K562 (cell line): ENCODE results near the gene SCN1A. TPM values are rescaled to one million over a fixed set of nuclear protein-coding genes. Genes with fewer than 3 reads are reported as not detected.

Experiments
- ATAC-seq: fragments of 200-7000 bp; cut with Tn5 transposase; 3 replicates; pipeline ENCODE4 v1.9.1; 2020; ENCODE audit warnings: moderate library complexity
- BruUV-seq: library from RNA; stranded (reverse); fragments of 400-500 nt; replicated peaks from 2 replicates; lab custom pipeline; 2021; lab: Mats Ljungman, UMichigan
- CTCF ChIA-PET: fragments of 300-600 bp; formaldehyde crosslinking; extraction: SDS; loops from one replicate; lab custom pipeline; 2021; ENCODE audit warnings: low intra/inter-chr PET ratio; lab: Yijun Ruan, JAX
- POLR2A ChIA-PET: fragments of 300-600, 350-650 bp; sonication (Branson Sonifier 250); formaldehyde crosslinking; extraction: SDS; loops from one replicate; lab custom pipeline; 2021; ENCODE audit warnings: antibody characterized with exemption, inconsistent platforms; lab: Yijun Ruan, JAX
- DNase-seq, 4 experiments: peaks; one replicate each; pipeline versions ENCODE4 v3.0.0 to v3.0.0-alpha.2; 2011 to 2018; ENCODE audit warnings: low spot score in 3 of 4, mixed read lengths in 3 of 4; ENCODE audit errors: extremely low read depth in 1 of 4
- FAIRE-seq: peaks from 2 replicates; lab custom pipeline; 2011; peaks lifted over from hg19 to GRCh38; lab: Jason Lieb, UNC
- H2AFZ ChIP-seq: 2 replicates; pipeline ENCODE4 v1.6.0; 2011; ENCODE audit warnings: low read depth, low read length, control low read depth, inconsistent platforms
- H3K27ac ChIP-seq: fragments of 200-600 bp; 3 replicates; pipeline ENCODE4 v1.8.0; 2011; ENCODE audit warnings: low read depth, mild to moderate bottlenecking, control low read depth, inconsistent platforms, low read length, moderate library complexity, mixed read lengths; ENCODE audit errors: extremely low read depth
- H3K27me3 ChIP-seq, 2 experiments: fragments of 300-600 bp in 1 of 2; 2 replicates in 1 of 2; 3 replicates in 1 of 2; pipeline versions ENCODE4 v1.6.0 to v1.8.0; 2011; ENCODE audit warnings: inconsistent platforms in 2 of 2, low read length in 2 of 2, mild to moderate bottlenecking in 1 of 2, mixed read lengths in 1 of 2, moderate library complexity in 1 of 2; ENCODE audit not compliant: control insufficient read depth in 2 of 2, insufficient read depth in 2 of 2
- H3K36me3 ChIP-seq: fragments of 300-600 bp; 3 replicates; pipeline ENCODE4 v1.8.0; 2011; ENCODE audit warnings: mild to moderate bottlenecking, low read length, inconsistent platforms; ENCODE audit not compliant: control insufficient read depth, insufficient read depth
- H3K4me1 ChIP-seq, 2 experiments: fragments of 200-600 bp in 1 of 2; replicated peaks in 1 of 2; 2 replicates in 1 of 2; 3 replicates in 1 of 2; pipeline versions ENCODE4 v1.5.1 to v1.8.0; 2011; ENCODE audit warnings: inconsistent platforms in 2 of 2, low read length in 2 of 2, mild to moderate bottlenecking in 1 of 2, mixed read lengths in 1 of 2, moderate library complexity in 1 of 2; ENCODE audit not compliant: control insufficient read depth in 2 of 2, insufficient read depth in 2 of 2
- H3K4me2 ChIP-seq: 2 replicates; pipeline ENCODE4 v1.6.1; 2011; ENCODE audit warnings: low read length, control low read depth, inconsistent platforms, mixed read lengths; ENCODE audit not compliant: insufficient read depth
- H3K4me3 ChIP-seq: fragments of 200-600 bp; sonication (generic), shearing (Covaris generic); 2 replicates; pipeline ENCODE4 v1.5.1; 2016; ENCODE audit warnings: control low read depth, inconsistent platforms
- H3K79me2 ChIP-seq: fragments of 200-600 bp; 3 replicates; pipeline ENCODE4 v1.8.0; 2011; ENCODE audit warnings: low read length, inconsistent platforms; ENCODE audit not compliant: control insufficient read depth, insufficient read depth
- H3K9ac ChIP-seq, 2 experiments: 2 replicates each; pipeline versions ENCODE4 v1.6.0 to v1.6.1; 2011; ENCODE audit warnings: low read depth in 2 of 2, low read length in 2 of 2, control low read depth in 1 of 2, inconsistent platforms in 1 of 2, mild to moderate bottlenecking in 1 of 2, mixed read lengths in 1 of 2; ENCODE audit not compliant: insufficient read depth in 1 of 2
- H3K9me1 ChIP-seq: one replicate; pipeline ENCODE4 v1.6.0; 2011; ENCODE audit warnings: inconsistent platforms, mild to moderate bottlenecking, low read length, moderate library complexity; ENCODE audit not compliant: control insufficient read depth, insufficient read depth
- H3K9me3 ChIP-seq: replicated peaks from 2 replicates; pipeline ENCODE4 v1.5.1; 2011; ENCODE audit warnings: low read depth, low read length, inconsistent platforms; ENCODE audit not compliant: control insufficient read depth, insufficient read depth
- H4K20me1 ChIP-seq: replicated peaks from 2 replicates; pipeline ENCODE4 v1.6.1; 2011; ENCODE audit warnings: low read length, inconsistent platforms, mixed read lengths; ENCODE audit not compliant: control insufficient read depth, insufficient read depth
- CBX1 ChIP-seq: sonication (generic); IDR thresholded peaks from 2 replicates; pipeline ENCODE4 v1.6.1; 2016; ENCODE audit warnings: antibody characterized with exemption, low read depth, mild to moderate bottlenecking
- EP400 ChIP-seq: fragments of 450-650 bp; IDR thresholded peaks from 2 replicates; pipeline ENCODE4 v1.6.1; 2017; ENCODE audit warnings: antibody characterized with exemption, mild to moderate bottlenecking, moderate library complexity
- IRF2 ChIP-seq: sonication (generic); formaldehyde crosslinking; IDR thresholded peaks from 2 replicates; pipeline ENCODE4 v1.8.1; 2022; ENCODE audit warnings: mild to moderate bottlenecking, missing genetic modification reagents
- MYBL2 ChIP-seq, 2 experiments: fragments of 450-650 bp in 1 of 2; sonication (generic) in 1 of 2; formaldehyde crosslinking in 1 of 2; IDR thresholded peaks; 2 replicates each; pipeline versions ENCODE4 v1.6.1 to v1.8.1; 2017 to 2022; ENCODE audit warnings: borderline replicate concordance in 1 of 2, inconsistent platforms in 1 of 2, low read depth in 1 of 2, mild to moderate bottlenecking in 1 of 2, missing genetic modification reagents in 1 of 2, moderate library complexity in 1 of 2
- PBX2 ChIP-seq, 2 experiments: IDR thresholded peaks in 1 of 2; conservative IDR thresholded peaks in 1 of 2; 2 replicates each; pipeline ENCODE4 v1.6.1; 2016; ENCODE audit warnings: low read depth in 2 of 2, mild to moderate bottlenecking in 1 of 2, missing compliant biosample characterization in 1 of 2, missing genetic modification characterization in 1 of 2, moderate library complexity in 1 of 2
- SMARCC2 ChIP-seq: fragments of 450-650 bp; IDR thresholded peaks from 2 replicates; pipeline ENCODE4 v1.6.1; 2017; ENCODE audit warnings: antibody characterized with exemption, moderate library complexity, mild to moderate bottlenecking, low read depth
- ZNF121 ChIP-seq: sonication (generic); formaldehyde crosslinking; conservative IDR thresholded peaks from 2 replicates; pipeline ENCODE4 v1.8.0; 2022; ENCODE audit warnings: missing genetic modification reagents
- ZNF586 ChIP-seq: fragments of 450-650 bp; formaldehyde crosslinking; conservative IDR thresholded peaks from 2 replicates; pipeline ENCODE4 v1.4.0; 2020; ENCODE audit warnings: mild to moderate bottlenecking, moderate library complexity
- ZNF707 ChIP-seq: fragments of 250-450 bp; sonication (Bioruptor Pico); conservative IDR thresholded peaks from 2 replicates; pipeline ENCODE4 v1.8.0; 2022; ENCODE audit warnings: inconsistent platforms, mild to moderate bottlenecking, moderate library complexity
- WGBS: fragments of 100-300 bp; shearing (Covaris generic); methylation state at CpG from one replicate; pipeline ENCODE4 v1.1.6; 2016; ENCODE audit warnings: low coverage, mixed read lengths; ENCODE audit not compliant: insufficient coverage; ENCODE audit errors: missing lambda C conversion rate; 5-methylcytosine and 5-hydroxymethylcytosine counted together
- in situ Hi-C: fragments of 300-500 bp; cut with MboI; formaldehyde crosslinking; loops from 4 replicates; pipeline ENCODE4 v1.15.0; 2018; ENCODE audit warnings: inconsistent platforms, mixed read lengths
- intact Hi-C: fragments of 100-400 bp; cut with micrococcal nuclease; formaldehyde crosslinking; loops from 2 replicates; pipeline ENCODE4 v1.14.2; 2022
- polyA plus RNA-seq, 8 experiments: library from polyadenylated mRNA; depleted of rRNA in 4 of 8; stranded (reverse) in 5 of 8; unstranded in 3 of 8; fragments of >200 nt; fragmentation: Nextera tagmentation in 2 of 8; fragmentation: Illumina TruSeq in 1 of 8; extraction: Ambion mirVana in 2 of 8; extraction: Trizol in 1 of 8; gene quantifications; 2 replicates each; pipeline versions ENCODE4 v1.2.1 to v1.2.3, GENCODE V29; 2011 to 2014; ENCODE audit warnings: inconsistent platforms in 1 of 8, missing spikeins in 1 of 8
- total RNA-seq, 7 experiments: library from RNA; depleted of rRNA in 6 of 7; stranded (reverse); fragments of >200 nt in 6 of 7; fragmentation: Illumina TruSeq in 2 of 7; extraction: Trizol in 2 of 7; gene quantifications; 2 replicates each; pipeline versions ENCODE4 v1.2.1 to v1.2.3, GENCODE V29; 2011 to 2021; ENCODE audit warnings: low replicate concordance in 1 of 7

SCN1A gene
- total and polyA plus RNA-seq, 9 of the 15 experiments (the other 6 are each of a cell fraction or from before 2014, with no cell fraction given), result not detected

GRCh38 chr2:166042356-166042755, 85.5 kb downstream of the SCN1A start:
- in situ Hi-C loops (no loop called here), intact Hi-C loops (no loop called here)
- no peak overlapping the region for H3K4me2 ChIP-seq
- no peaks in the 10 kb centered on the region for H3K9me3 ChIP-seq
- H3K36me3 ChIP-seq, result no peaks in the 10 kb centered on the region
- H3K4me1 ChIP-seq, result no peaks in the 10 kb centered on the region
- no peak overlapping the region for H3K4me3 ChIP-seq
- ChIA-PET POLR2A (interaction anchor here (1.2 kb wide), 1 partner anchor 12 kb away, joined by 4 read pairs; no protein-coding TSS in a partner anchor), CTCF (no interaction called here)
- H2AFZ ChIP-seq, result no peak overlapping the region
- TF ChIP-seq IRF2 (no peak), MYBL2 (IDR thresholded peaks at IDR 0.05; ENCODE audit: low read depth) (no peak), MYBL2 (CRISPR knock-in tag; IDR thresholded peaks at IDR 0.05; ENCODE audit: borderline replicate concordance) (no peak), CBX1 (no peak), ZNF586 (CRISPR knock-in tag) (no peak), EP400 (no peak), SMARCC2 (no peak), ZNF707 (CRISPR knock-in tag) (no peak), ZNF121 (no peak), PBX2 (CRISPR knock-in tag; IDR thresholded peaks at IDR 0.05; ENCODE audit: low read depth) (no peak), PBX2 (tag; conservative IDR thresholded peaks at IDR 0.05; ENCODE audit: low read depth) (no peak)
- no peaks in the 10 kb centered on the region for H3K9me1 ChIP-seq
- FAIRE-seq (no peak), DNase-seq (no peak), ATAC-seq (no peak)
- no TSS peak for BruUV-seq
- WGBS, result 0% methylated on average over 1 of the region's 1 CpG
- no peaks in the 10 kb centered on the region for H4K20me1 ChIP-seq
- H3K27ac ChIP-seq, result no peak overlapping the region
- H3K27me3 ChIP-seq, result no peaks in the 10 kb centered on the region
- no peaks in the 10 kb centered on the region for H3K79me2 ChIP-seq
- no peak overlapping the region for H3K9ac ChIP-seq
